GM23248 (cell line): ENCODE measurements around the gene MRPS18C.

Experiments
- EZH2 ChIP-seq: fragments of 200-600 bp; sonication (generic); IDR thresholded peaks from 2 replicates; pipeline ENCODE4 v1.6.1; 2018; ENCODE audit warnings: antibody characterized with exemption, mild to moderate bottlenecking; ENCODE audit not compliant: insufficient read depth, poor library complexity, severe bottlenecking
- EZH2phosphoT487 ChIP-seq: fragments of 200-600 bp; sonication (generic); IDR thresholded peaks from 2 replicates; pipeline ENCODE4 v1.6.1; 2018; ENCODE audit warnings: antibody characterized with exemption, moderate library complexity, mild to moderate bottlenecking, low read depth; ENCODE audit not compliant: insufficient read depth

- TF ChIP-seq EZH2 (no peak), EZH2phosphoT487 (no peak)
Measured at GRCh38 chr4:83484500-83485461, 28.9 kb downstream of the MRPS18C start, which contains the start of gene ABRAXAS1.
